Astrocyte (in vitro differentiated cells and primary cell): ENCODE measurements around the gene SNAP47. TPM values are rescaled to one million over a fixed set of nuclear protein-coding genes. Genes with fewer than 3 reads are reported as not detected.

Source experiments
- DNase-seq: peaks from one replicate; pipeline ENCODE4 v3.0.0-alpha.2; 2010; ENCODE audit warnings: low read depth
- FAIRE-seq: peaks from 2 replicates; lab custom pipeline; 2011; peaks lifted over from hg19 to GRCh38; lab: Jason Lieb, UNC
- H2AFZ ChIP-seq: 2 replicates; pipeline ENCODE4 v1.6.0; 2012; ENCODE audit warnings: low read depth, low read length, inconsistent platforms
- H3K27ac ChIP-seq: 2 replicates; pipeline ENCODE4 v1.5.1; 2011; ENCODE audit warnings: low read depth, low read length, inconsistent platforms
- H3K27me3 ChIP-seq: 2 replicates; pipeline ENCODE4 v1.6.0; 2011; ENCODE audit warnings: low read length, inconsistent platforms; ENCODE audit not compliant: insufficient read depth
- H3K36me3 ChIP-seq: 2 replicates; pipeline ENCODE4 v1.5.1; 2011; ENCODE audit warnings: low read length, inconsistent platforms; ENCODE audit not compliant: insufficient read depth
- H3K4me1 ChIP-seq: 2 replicates; pipeline ENCODE4 v1.5.1; 2011; ENCODE audit warnings: low read length, inconsistent platforms; ENCODE audit not compliant: insufficient read depth
- H3K4me2 ChIP-seq: 2 replicates; pipeline ENCODE4 v1.6.0; 2012; ENCODE audit warnings: low read length, inconsistent platforms
- H3K4me3 ChIP-seq: 2 replicates; pipeline ENCODE4 v1.5.1; 2011; ENCODE audit warnings: low read depth, mild to moderate bottlenecking, low read length, inconsistent platforms; ENCODE audit not compliant: insufficient read depth
- H3K79me2 ChIP-seq: 2 replicates; pipeline ENCODE4 v1.6.0; 2012; ENCODE audit warnings: mild to moderate bottlenecking, low read length, inconsistent platforms; ENCODE audit not compliant: insufficient read depth
- H3K9ac ChIP-seq: 2 replicates; pipeline ENCODE4 v1.6.0; 2012; ENCODE audit warnings: mild to moderate bottlenecking, low read length, inconsistent platforms
- H3K9me3 ChIP-seq: 2 replicates; pipeline ENCODE4 v1.5.1; 2012; ENCODE audit warnings: low read depth, mild to moderate bottlenecking, low read length, inconsistent platforms; ENCODE audit not compliant: insufficient read depth
- H4K20me1 ChIP-seq: 2 replicates; pipeline ENCODE4 v1.6.0; 2012; ENCODE audit warnings: low read length, inconsistent platforms; ENCODE audit not compliant: insufficient read depth
- H3K27ac Mint-ChIP-seq: one replicate; pipeline ENCODE4 v1.8.0; 2021; ENCODE audit warnings: mild to moderate bottlenecking, mixed read lengths; ENCODE audit not compliant: unreplicated experiment
- H3K27me3 Mint-ChIP-seq: one replicate; pipeline ENCODE4 v1.8.0; 2021; ENCODE audit warnings: low read depth, mixed read lengths; ENCODE audit not compliant: unreplicated experiment
- H3K36me3 Mint-ChIP-seq: one replicate; pipeline ENCODE4 v1.8.0; 2021; ENCODE audit warnings: low read depth, mixed read lengths; ENCODE audit not compliant: unreplicated experiment
- H3K4me1 Mint-ChIP-seq: one replicate; pipeline ENCODE4 v1.8.0; 2021; ENCODE audit warnings: low read depth, mixed read lengths; ENCODE audit not compliant: unreplicated experiment
- H3K4me3 Mint-ChIP-seq: one replicate; pipeline ENCODE4 v1.8.0; 2021; ENCODE audit warnings: mild to moderate bottlenecking, moderate library complexity, mixed read lengths; ENCODE audit not compliant: unreplicated experiment
- H3K9me3 Mint-ChIP-seq: one replicate; pipeline ENCODE4 v1.8.0; 2021; ENCODE audit warnings: mild to moderate bottlenecking, mixed read lengths; ENCODE audit not compliant: unreplicated experiment
- EZH2 ChIP-seq: IDR thresholded peaks from 2 replicates; pipeline ENCODE4 v1.6.1; 2012; ENCODE audit warnings: mild to moderate bottlenecking, low read length, inconsistent platforms; ENCODE audit not compliant: insufficient read depth
- total RNA-seq: library from RNA; stranded (reverse); gene quantifications from 2 replicates; pipeline ENCODE4 v1.2.1, GENCODE V29; 2021
- TF ChIP-seq, protein P1 (sequence below): IDR thresholded peaks from 2 replicates; pipeline ENCODE4 v1.5.1; 2011; ENCODE audit warnings: low read depth, mild to moderate bottlenecking, inconsistent platforms, low read length, moderate library complexity; ENCODE audit not compliant: insufficient read depth

The SNAP47 gene
- total RNA-seq, 1 donor from 2014 or later = 31.9 TPM

DNA sequence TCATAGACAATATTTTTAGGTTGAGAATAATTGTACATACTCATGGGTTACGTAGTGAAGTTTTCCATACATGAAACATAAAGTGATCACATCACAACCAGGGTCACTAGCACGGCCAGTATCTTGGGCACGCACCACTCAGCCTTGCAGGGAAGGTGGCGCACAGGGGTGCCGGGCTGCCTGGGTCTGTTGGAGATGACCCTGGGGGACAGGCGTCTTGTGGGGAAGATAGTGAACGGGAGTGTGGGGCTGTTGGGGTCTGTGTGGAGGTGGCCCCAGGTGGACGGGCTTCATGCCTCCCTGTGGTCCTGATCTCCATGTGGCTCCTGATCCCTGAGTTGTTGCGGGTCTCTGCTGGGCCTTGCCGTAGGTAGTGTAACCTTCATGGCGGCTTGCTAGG is 41.9 kb downstream of the SNAP47 start:
- H3K9me3 Mint-ChIP-seq = no peaks in the 10 kb centered on the region
- H3K4me3 Mint-ChIP-seq = no peak overlapping the region
- DNase-seq = no peak
- no peak overlapping the region for H3K9ac ChIP-seq
- H2AFZ ChIP-seq = no peak overlapping the region
- no peaks in the 10 kb centered on the region for H3K27me3 ChIP-seq
- H3K4me1 ChIP-seq = peaks cover 55% of the 10 kb centered on the region
- no peak overlapping the region for H3K4me2 ChIP-seq
- peak overlapping the region; percentile 86 for H3K27ac Mint-ChIP-seq
- TF ChIP-seq EZH2 = no peak
- TF ChIP-seq, protein P1, sequence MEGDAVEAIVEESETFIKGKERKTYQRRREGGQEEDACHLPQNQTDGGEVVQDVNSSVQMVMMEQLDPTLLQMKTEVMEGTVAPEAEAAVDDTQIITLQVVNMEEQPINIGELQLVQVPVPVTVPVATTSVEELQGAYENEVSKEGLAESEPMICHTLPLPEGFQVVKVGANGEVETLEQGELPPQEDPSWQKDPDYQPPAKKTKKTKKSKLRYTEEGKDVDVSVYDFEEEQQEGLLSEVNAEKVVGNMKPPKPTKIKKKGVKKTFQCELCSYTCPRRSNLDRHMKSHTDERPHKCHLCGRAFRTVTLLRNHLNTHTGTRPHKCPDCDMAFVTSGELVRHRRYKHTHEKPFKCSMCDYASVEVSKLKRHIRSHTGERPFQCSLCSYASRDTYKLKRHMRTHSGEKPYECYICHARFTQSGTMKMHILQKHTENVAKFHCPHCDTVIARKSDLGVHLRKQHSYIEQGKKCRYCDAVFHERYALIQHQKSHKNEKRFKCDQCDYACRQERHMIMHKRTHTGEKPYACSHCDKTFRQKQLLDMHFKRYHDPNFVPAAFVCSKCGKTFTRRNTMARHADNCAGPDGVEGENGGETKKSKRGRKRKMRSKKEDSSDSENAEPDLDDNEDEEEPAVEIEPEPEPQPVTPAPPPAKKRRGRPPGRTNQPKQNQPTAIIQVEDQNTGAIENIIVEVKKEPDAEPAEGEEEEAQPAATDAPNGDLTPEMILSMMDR = no peak
- H3K27me3 Mint-ChIP-seq = no peaks in the 10 kb centered on the region
- H3K36me3 Mint-ChIP-seq = peaks cover 6% of the 10 kb centered on the region
- no peaks in the 10 kb centered on the region for H4K20me1 ChIP-seq
- H3K36me3 ChIP-seq = peaks cover 5% of the 10 kb centered on the region
- no peak overlapping the region for H3K4me3 ChIP-seq
- peaks cover 24% of the 10 kb centered on the region for H3K4me1 Mint-ChIP-seq
- no peaks in the 10 kb centered on the region for H3K9me3 ChIP-seq
- H3K79me2 ChIP-seq = no peaks in the 10 kb centered on the region
- no peak for FAIRE-seq
- peak overlapping the region; percentile 9 for H3K27ac ChIP-seq

DNA sequence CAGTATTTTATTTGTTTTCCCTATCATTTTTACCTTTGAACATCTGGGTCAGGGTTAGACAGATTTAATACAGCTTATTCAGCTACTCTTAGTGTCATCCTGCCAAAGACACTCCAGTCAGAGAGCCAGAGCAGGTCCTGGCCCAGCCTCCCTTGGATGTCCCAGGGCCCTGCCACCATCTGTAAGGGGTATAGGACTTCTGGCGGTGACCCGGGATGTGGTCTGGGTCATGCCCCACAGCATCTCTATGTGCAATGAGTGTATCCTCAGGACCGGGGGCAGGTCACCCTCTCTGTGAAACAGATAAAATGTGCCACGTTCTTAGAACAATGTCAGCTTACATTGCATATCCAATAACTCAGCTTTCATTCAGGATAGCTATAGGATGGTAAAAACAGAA is 42.4 kb downstream of the SNAP47 start:
- Mint-ChIP-seq H3K27ac (no peak overlapping the region), H3K4me3 (no peak overlapping the region), H3K4me1 (peaks cover 24% of the 10 kb centered on the region), H3K9me3 (no peaks in the 10 kb centered on the region), H3K36me3 (peaks cover 2% of the 10 kb centered on the region), H3K27me3 (no peaks in the 10 kb centered on the region)
- H2AFZ ChIP-seq = no peak overlapping the region
- no peaks in the 10 kb centered on the region for H4K20me1 ChIP-seq
- H3K27me3 ChIP-seq = no peaks in the 10 kb centered on the region
- H3K27ac ChIP-seq = no peak overlapping the region
- H3K9ac ChIP-seq = no peak overlapping the region
- no peak for TF ChIP-seq EZH2
- TF ChIP-seq, protein P1 = no peak
- DNase-seq (no peak), FAIRE-seq (no peak)
- H3K9me3 ChIP-seq = no peaks in the 10 kb centered on the region
- peaks cover 55% of the 10 kb centered on the region for H3K4me1 ChIP-seq
- no peak overlapping the region for H3K4me2 ChIP-seq
- peaks cover under 1% of the 10 kb centered on the region for H3K36me3 ChIP-seq
- H3K79me2 ChIP-seq = no peaks in the 10 kb centered on the region
- H3K4me3 ChIP-seq = no peak overlapping the region

DNA sequence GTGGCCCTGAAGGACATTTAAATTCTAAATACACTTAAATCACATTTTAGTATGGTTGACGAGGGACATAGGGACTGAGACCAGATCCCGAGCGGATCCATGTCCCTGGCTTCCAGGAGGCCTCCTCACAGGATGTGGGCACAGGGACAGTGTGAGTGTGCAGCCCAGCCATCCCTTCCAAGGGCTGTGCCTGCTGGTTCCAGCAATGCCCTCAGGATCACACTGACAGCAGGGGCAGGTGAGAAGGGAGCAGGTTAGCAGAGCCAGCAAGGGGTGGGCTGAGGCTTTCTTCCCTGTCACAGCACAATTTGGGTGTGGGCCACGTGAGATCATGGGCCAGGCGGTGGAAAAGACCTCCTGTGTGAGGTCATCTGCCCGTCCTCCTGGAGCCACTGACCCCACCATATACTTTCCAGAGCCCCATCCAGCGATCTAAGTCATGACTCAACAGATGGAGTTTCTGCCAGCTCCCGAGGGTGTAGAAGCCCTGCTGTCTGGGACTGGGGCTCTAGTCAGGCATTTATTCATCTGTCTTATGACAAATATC is 43.2 kb downstream of the SNAP47 start:
- H2AFZ ChIP-seq = no peak overlapping the region
- H3K4me3 ChIP-seq = no peak overlapping the region
- H3K9ac ChIP-seq = peak overlapping the region; percentile 16
- H4K20me1 ChIP-seq = no peaks in the 10 kb centered on the region
- FAIRE-seq (no peak), DNase-seq (peak; percentile 78)
- Mint-ChIP-seq H3K4me3 (no peak overlapping the region), H3K9me3 (no peaks in the 10 kb centered on the region), H3K27me3 (no peaks in the 10 kb centered on the region), H3K4me1 (peaks cover 24% of the 10 kb centered on the region), H3K27ac (no peak overlapping the region), H3K36me3 (peaks cover 2% of the 10 kb centered on the region)
- H3K4me1 ChIP-seq = peaks cover 55% of the 10 kb centered on the region
- H3K9me3 ChIP-seq = no peaks in the 10 kb centered on the region
- no peaks in the 10 kb centered on the region for H3K36me3 ChIP-seq
- no peaks in the 10 kb centered on the region for H3K79me2 ChIP-seq
- peak overlapping the region; percentile 54 for H3K27ac ChIP-seq
- H3K4me2 ChIP-seq = peak overlapping the region; percentile 19
- TF ChIP-seq, protein P1 = no peak
- no peak for TF ChIP-seq EZH2
- H3K27me3 ChIP-seq = no peaks in the 10 kb centered on the region
